Peyer's patch (tissue), 4 donors: ENCODE results near the gene ZNF487. TPM values are rescaled to one million over a fixed set of nuclear protein-coding genes. Genes with fewer than 3 reads are reported as not detected.

ENCODE experiments used
- DNase-seq, 3 donors: peaks; one replicate each; pipeline ENCODE4 v3.0.0-alpha.2; 2017 to 2019
- H3K27ac ChIP-seq, 4 donors: fragments of 200-600 bp; sonication (generic); one replicate each; pipeline ENCODE4 v1.5.1; 2016 to 2019
- H3K27me3 ChIP-seq, 2 donors: fragments of 200-600 bp; sonication (generic); one replicate each; pipeline ENCODE4 v1.5.1; 2019
- H3K36me3 ChIP-seq, 3 donors: fragments of 200-600 bp; sonication (generic); one replicate each; pipeline ENCODE4 v1.5.1; 2016 to 2019
- H3K4me1 ChIP-seq, 4 donors: fragments of 200-600 bp; sonication (generic); one replicate each; pipeline ENCODE4 v1.5.1; 2016 to 2019
- H3K4me3 ChIP-seq, 4 donors: fragments of 200-600 bp; sonication (generic); 1 replicate in 3 of 4; 2 replicates in 1 of 4; pipeline ENCODE4 v1.5.1; 2016 to 2019; ENCODE audit warnings: mild to moderate bottlenecking in 1 of 4
- H3K9me3 ChIP-seq, 4 donors: fragments of 200-600 bp; sonication (generic); one replicate each; pipeline ENCODE4 v1.5.1; 2016 to 2019; ENCODE audit warnings: mild to moderate bottlenecking in 1 of 4
- POLR2A ChIP-seq, 2 donors: fragments of 450-650 bp; IDR thresholded peaks; one replicate each; pipeline ENCODE4 v1.5.1; 2017; ENCODE audit warnings: antibody characterized with exemption in 2 of 2, mild to moderate bottlenecking in 2 of 2, moderate library complexity in 2 of 2
- total RNA-seq, 4 donors: library from RNA; depleted of rRNA; stranded (reverse); fragments of >200 nt; gene quantifications; one replicate each; pipeline ENCODE4 v1.1.0, GENCODE V29; 2016
- TF ChIP-seq, protein P1 (sequence below), 6 experiments: fragments of 450-650 bp in 4 of 6; fragments of 200-600 bp in 2 of 6; sonication (generic) in 1 of 6; IDR thresholded peaks; one replicate each; pipeline ENCODE4 v1.5.1; 2017 to 2019; ENCODE audit warnings: antibody characterized with exemption in 6 of 6, mild to moderate bottlenecking in 3 of 6, moderate library complexity in 1 of 6

ZNF487 gene
- total RNA-seq, 4 donors from 2014 or later, result 21.5 to 51.7 (median 26.9) TPM

DNA sequence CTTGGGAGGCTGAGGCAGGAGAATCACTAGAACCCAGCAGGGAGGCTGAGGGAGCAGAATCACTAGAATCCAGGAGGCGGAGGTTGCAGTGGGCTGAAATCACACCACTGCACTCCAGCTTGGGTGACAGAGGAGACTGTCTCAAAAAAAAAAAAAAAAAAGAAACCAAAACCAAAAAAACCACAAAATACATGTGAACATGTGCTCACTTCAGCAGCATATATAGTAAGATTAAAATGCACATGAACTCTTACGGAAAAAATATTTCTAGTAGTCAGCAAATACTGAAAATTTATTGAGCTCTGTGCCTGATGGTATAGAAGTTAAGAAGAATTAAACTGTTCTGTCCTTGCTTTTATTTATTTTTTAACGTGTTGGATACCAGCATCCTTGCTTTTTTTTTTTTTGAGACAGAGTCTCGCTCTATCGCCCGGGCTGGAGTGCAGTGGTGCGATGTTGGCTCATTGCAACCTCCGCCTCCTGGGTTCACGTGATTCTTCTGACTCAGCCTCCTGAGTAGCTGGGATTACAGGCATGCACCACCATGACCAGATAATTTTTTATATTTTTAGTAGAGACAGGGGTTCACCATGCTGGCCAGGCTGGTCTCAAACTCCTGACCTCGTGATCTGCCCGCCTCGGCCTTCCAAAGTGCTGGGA is 9.6 kb upstream of the ZNF487 start:
- Histone ChIP-seq H3K27ac (peak overlapping the region in 1 of 4 donors; percentile 18), H3K27me3 (no peaks in the 10 kb centered on the region), H3K9me3 (no peaks in the 10 kb centered on the region), H3K36me3 (no peaks in the 10 kb centered on the region), H3K4me3 (no peak overlapping the region), H3K4me1 (no peaks in the 10 kb centered on the region)
- DNase-seq, result peak in 1 of 3 donors; percentile 58
- no peak for TF ChIP-seq POLR2A (IDR thresholded peaks at IDR 0.05)
- TF ChIP-seq, protein P1, sequence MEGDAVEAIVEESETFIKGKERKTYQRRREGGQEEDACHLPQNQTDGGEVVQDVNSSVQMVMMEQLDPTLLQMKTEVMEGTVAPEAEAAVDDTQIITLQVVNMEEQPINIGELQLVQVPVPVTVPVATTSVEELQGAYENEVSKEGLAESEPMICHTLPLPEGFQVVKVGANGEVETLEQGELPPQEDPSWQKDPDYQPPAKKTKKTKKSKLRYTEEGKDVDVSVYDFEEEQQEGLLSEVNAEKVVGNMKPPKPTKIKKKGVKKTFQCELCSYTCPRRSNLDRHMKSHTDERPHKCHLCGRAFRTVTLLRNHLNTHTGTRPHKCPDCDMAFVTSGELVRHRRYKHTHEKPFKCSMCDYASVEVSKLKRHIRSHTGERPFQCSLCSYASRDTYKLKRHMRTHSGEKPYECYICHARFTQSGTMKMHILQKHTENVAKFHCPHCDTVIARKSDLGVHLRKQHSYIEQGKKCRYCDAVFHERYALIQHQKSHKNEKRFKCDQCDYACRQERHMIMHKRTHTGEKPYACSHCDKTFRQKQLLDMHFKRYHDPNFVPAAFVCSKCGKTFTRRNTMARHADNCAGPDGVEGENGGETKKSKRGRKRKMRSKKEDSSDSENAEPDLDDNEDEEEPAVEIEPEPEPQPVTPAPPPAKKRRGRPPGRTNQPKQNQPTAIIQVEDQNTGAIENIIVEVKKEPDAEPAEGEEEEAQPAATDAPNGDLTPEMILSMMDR (IDR thresholded peaks at IDR 0.05), result no peak

DNA sequence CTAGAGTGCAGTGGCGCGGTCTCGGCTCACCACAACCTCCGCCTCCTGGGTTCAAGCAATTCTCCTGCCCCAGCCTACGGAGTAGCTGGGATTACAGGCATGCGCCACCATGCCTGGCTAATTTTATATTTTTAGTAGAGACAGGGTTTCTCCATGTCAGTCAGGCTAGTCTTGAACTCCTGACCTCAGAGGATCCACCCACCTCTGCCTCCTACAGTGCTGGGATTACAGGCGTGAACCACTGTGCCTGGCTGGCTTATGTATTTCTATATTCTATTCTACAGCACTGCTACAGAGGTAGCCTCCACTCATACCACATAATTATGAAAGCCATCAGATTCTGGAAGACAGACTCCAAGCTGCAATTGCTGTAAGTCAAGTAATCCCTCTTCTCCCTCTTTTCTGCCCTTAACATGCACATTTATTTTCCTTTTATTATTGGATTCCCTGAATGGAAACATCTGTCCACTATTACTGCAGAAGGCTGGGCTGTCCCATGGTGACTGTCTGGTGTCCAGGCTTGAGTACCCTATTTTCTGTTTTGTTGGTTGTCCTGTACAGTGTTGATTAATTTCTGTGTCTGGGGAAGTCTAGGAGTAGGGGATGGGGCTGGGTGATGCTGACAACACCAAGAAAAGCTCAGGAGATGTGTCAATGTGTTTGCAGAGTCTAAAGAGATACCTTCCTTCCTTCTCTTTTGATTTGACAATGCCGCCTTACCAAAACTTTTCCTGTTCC is 5.8 kb upstream of the ZNF487 start:
- TF ChIP-seq POLR2A (IDR thresholded peaks at IDR 0.05), result no peak
- TF ChIP-seq, protein P1 (IDR thresholded peaks at IDR 0.05), result no peak
- no peaks in the 10 kb centered on the region for H3K36me3 ChIP-seq
- DNase-seq, result no peak
- no peak overlapping the region for H3K27ac ChIP-seq
- no peaks in the 10 kb centered on the region for H3K27me3 ChIP-seq
- no peak overlapping the region for H3K4me3 ChIP-seq
- peaks cover 0 to 4% (median 0%) of the 10 kb centered on the region in 4 donors for H3K4me1 ChIP-seq
- no peaks in the 10 kb centered on the region for H3K9me3 ChIP-seq

DNA sequence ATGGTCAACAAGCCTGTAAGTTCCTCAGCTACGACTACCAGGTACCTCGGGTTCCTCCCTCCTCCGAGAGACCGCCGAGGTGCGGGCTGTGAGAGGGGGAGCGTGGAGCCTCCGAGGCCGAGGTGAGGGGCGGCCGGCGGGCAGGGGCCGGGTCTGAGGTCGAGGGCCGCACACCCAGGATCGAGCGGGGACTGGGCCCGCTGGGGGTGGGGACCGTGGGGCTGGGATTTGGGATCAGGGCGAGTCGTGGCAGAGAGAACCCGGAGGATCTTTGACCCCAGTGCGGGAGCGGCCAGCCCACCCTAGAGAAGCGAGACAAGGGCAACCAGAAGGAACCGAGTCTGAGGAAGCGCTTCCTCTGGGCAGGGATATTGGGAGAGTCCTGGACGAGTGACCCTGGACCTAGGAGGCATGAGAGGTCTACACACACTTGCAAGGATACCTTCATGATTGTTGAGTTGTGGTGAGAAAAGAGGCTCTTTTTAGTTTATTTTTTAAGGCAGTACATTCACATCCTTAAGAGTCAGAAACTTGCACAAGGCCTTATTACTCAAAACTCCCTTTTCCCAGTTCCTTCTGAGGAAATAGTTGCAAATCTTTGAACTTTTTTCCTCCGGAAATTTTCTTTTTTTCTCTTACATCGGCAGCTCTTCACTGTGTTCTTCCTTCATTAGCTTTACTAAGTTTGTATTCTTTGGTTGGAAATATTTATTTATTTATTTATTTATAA is 395 bp downstream of the ZNF487 start:
- no peaks in the 10 kb centered on the region for H3K9me3 ChIP-seq
- peaks cover 0 to 13% (median 2%) of the 10 kb centered on the region in 4 donors for H3K4me1 ChIP-seq
- H3K27ac ChIP-seq, result peak overlapping the region; percentile 94 to 98 (median 98)
- TF ChIP-seq, protein P1 (IDR thresholded peaks at IDR 0.05), result no peak
- no peak for TF ChIP-seq POLR2A (IDR thresholded peaks at IDR 0.05)
- no peak for DNase-seq
- no peaks in the 10 kb centered on the region for H3K27me3 ChIP-seq
- no peaks in the 10 kb centered on the region for H3K36me3 ChIP-seq
- H3K4me3 ChIP-seq, result peak overlapping the region; percentile 70 to 78 (median 76)

DNA sequence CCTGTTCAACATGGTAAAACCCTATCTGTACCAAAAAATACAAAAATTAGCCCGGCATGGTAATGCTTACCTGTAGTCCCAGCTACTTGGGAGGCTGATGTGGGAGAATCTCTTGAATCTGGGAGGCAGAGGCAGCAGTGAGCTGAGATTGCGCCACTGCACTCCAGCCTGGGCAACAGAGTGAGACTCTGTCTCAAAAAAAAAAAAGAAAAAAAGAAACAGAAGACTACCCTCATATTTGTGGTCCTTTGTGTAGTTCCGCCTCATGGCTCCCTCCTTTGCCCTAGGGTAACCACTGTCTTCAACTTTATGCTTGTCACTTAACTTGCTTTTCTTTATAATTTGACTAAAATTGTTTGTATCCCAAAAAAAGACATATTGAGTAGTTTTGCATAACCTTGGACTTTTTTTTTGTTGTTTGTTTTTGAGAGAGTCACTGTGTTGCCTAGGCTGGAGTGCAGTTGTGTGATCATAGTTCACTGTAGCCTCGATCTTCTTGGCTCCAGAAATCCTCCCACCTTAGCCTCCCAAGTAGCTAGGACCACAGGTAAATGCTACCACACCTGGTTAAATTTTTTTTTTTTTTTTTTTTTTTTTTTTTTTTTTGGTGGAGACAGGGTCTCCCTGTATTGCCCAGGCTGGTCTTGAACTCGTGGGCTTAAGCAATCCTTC is 3.7 kb downstream of the ZNF487 start:
- Histone ChIP-seq H3K27me3 (no peaks in the 10 kb centered on the region), H3K4me1 (peaks cover 0 to 9% (median 2%) of the 10 kb centered on the region in 4 donors), H3K27ac (no peak overlapping the region), H3K9me3 (no peaks in the 10 kb centered on the region), H3K36me3 (no peaks in the 10 kb centered on the region), H3K4me3 (no peak overlapping the region)
- TF ChIP-seq, protein P1 (IDR thresholded peaks at IDR 0.05), result no peak
- no peak for TF ChIP-seq POLR2A (IDR thresholded peaks at IDR 0.05)
- DNase-seq, result peak in 1 of 3 donors; percentile 33

DNA sequence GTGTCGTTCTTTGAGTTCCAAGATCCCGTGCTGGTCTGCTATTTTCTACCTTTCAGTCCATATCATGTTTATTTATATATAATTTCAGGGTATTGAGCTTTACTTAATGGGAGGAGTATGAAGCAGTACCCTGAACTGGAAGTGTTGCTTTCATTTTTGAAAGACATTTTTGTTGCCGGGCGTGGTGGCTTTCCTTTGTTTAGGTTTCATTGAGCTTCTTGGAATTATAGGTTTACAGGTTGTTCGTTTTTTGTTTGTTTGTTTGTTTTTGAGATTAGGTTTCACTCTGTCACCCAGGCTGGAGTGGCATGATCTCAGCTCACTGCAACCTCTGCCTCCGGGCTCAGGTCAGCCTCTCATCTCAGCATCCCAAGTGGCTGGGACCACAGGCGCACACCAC is 7.4 kb downstream of the ZNF487 start:
- Histone ChIP-seq H3K36me3 (peaks cover 0 to 6% (median 0%) of the 10 kb centered on the region in 3 donors), H3K9me3 (peaks cover 0 to 4% (median 0%) of the 10 kb centered on the region in 4 donors), H3K4me1 (peaks cover 0 to 4% (median 0%) of the 10 kb centered on the region in 4 donors), H3K4me3 (no peak overlapping the region), H3K27me3 (no peaks in the 10 kb centered on the region), H3K27ac (no peak overlapping the region)
- no peak for DNase-seq
- TF ChIP-seq POLR2A (IDR thresholded peaks at IDR 0.05), result no peak
